Esophagus squamous epithelium (tissue), 4 donors: Measurements from ENCODE around the gene TPPP2.

ENCODE experiments used
- CTCF ChIP-seq, 6 experiments: fragments of 450-650 bp in 4 of 6; fragments of 200-600 bp in 2 of 6; sonication (generic) in 2 of 6; IDR thresholded peaks; one replicate each; pipeline ENCODE4 v1.5.1; 2016 to 2019; ENCODE audit warnings: antibody characterized with exemption in 6 of 6, mild to moderate bottlenecking in 4 of 6, moderate library complexity in 4 of 6
- POLR2A ChIP-seq, 4 donors: fragments of 450-650 bp; IDR thresholded peaks; one replicate each; pipeline ENCODE4 v1.6.1; 2017; ENCODE audit warnings: antibody characterized with exemption in 4 of 4, mild to moderate bottlenecking in 4 of 4, moderate library complexity in 3 of 4

GRCh38 chr14:21058903-21059302 lies 28.9 kb downstream of the TPPP2 start:
- TF ChIP-seq POLR2A (IDR thresholded peaks at IDR 0.05) (no peak), CTCF (IDR thresholded peaks at IDR 0.05) (no peak)
